ENCODE results near the gene RBM19.
"Not testable (repeated sequence)": the region's sequence is repeated elsewhere in the genome, so short reads cannot be mapped to it uniquely, and the experiment has no call there.

RBM19 gene
- 77.8 to 140 (median 113) reads per million in 4 donors for total RNA-seq

GRCh38 chr12:113965951-113966797 is at the start of gene RBM19:
Gene RBM19, minus strand, starts transcription at chr12:113966325. Its CDS starts 98 bp downstream, at chr12:113966227.
- DNase-seq, result peak; percentile 94 to 97 (median 95)

DNA sequence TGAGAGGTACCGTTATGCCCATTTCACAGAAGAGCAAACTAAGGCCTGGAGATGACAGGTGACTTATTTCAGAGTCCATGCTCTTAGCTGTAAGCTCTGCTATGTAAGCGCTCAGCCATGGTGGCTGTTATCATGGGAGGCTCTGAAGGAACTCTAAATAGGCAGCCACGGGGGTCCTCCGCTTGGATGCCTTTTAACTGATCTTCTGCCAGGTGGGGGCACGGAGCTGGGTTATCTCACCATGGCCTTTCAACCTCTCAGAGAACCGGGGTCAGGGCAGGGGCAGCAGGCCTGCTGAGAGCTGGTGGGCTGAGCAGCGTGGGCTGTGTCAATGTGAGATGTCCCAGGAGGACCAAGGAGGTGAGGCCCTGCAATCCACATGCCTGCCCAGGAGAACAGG is 49.7 kb upstream of the RBM19 start:
- no peak for DNase-seq

- no peak for DNase-seq
Observed at GRCh38 chr12:114013575-114014345, 47.6 kb upstream of the RBM19 start.

GRCh38 chr12:114012744-114013431 is 46.8 kb upstream of the RBM19 start:
- no peak for DNase-seq

GRCh38 chr12:114011711-114012110 is 45.6 kb upstream of the RBM19 start:
- no peak for DNase-seq

DNA sequence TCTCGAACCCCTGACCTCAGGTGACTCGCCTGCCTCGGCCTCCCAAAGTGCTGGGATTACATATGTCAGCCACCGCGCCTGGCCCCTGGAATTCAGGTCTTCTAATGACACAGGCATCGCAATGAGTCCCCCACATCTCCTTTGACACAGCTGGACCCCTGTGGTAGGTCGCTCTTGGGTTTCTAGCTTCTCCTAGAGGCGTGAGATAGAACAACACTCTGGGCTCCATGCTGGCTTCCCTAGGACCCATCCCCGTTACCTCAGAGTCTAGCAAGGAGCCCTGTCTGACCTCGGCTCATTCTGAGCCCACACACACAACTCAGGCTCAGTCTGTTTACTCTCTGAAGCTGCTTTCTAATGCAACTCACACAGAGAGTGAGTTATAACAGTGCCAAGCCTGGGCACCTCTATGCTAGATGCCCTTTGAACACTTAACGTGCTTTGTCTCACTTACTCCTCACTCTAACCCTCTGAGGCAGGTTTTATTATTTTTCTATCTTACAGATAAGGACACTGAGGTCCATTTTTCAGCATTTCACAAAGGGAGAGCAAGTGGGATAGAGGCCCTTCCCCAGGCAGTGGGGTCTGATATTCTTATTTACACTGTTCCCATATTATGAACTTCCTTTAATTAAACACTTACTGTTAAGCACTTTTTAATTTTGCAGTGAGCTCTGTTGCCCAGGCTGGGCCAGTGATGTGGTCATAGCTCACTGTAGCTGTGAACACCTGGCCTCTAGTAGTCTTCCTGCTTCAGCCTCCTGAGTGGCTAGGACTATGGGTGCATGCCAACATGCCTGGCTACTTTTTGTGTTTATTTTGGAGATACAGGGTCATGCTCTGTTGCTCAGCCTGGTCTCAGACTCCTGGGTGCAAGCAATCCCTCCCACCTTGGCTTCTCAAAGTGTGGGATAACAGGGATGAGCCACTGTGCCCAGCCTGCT is 40.6 kb upstream of the RBM19 start:
- DNase-seq, result no peak

DNA sequence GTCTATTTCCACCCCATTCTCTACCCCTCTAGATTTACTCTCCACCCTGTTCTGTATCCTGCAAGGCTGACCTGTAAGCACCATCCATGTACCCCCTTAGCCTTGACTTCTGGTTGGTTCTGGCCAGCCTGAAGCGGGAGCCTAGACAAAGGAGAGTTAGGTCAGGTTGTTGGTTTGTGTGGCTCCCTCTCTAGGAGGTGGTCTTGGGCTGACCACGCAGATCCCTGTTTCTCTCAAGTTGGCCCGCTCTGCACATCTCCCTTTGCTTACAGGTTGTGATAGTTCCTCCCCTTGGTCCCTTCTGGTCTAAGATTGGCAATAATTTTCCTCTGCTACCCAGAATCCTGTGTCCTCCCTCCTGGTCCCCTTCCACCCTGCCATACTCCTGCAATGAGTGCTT is 38.3 kb upstream of the RBM19 start:
- no peak for DNase-seq

GRCh38 chr12:114003286-114003685 is 37.2 kb upstream of the RBM19 start:
- DNase-seq, result no peak

DNA sequence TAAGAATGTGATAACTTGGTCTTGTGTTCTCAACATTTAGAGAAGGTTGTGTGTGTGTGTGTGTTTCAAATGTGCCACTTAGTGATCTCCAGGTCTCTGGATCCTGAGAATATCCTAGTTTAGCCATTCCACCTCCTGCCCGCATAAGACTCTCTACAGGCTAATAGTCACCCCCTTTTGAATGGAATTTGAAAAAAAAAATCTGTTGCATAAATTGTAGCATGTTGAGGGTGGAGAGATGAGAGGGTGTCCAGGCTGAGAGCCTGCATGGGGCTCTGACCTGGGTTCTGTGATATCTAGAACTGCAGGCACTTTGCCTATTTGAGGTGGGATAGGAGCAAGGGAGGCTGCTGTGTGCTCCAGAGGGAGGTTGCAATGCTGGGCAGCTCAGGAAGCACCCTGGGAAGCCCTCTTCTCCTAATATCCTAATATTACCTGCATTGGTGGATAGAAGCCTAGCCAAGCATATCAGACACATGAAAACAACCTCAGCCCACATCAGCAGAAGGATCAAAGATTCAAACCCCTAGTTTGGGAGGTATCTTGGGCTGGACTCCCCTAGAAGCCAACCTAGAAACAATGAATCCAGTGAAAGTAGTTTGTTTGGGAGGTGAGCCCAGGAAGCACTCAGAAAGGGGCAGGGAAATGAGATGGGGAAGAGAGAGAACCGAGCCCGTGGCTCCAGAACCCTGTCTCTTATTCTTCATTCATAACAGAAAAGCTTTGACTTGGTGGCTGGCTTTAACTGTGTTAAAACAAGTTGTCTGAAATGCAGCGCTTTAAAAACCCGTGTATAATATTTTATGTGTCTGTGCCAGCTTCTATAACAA is 35.6 kb upstream of the RBM19 start:
- DNase-seq, result no peak

DNA sequence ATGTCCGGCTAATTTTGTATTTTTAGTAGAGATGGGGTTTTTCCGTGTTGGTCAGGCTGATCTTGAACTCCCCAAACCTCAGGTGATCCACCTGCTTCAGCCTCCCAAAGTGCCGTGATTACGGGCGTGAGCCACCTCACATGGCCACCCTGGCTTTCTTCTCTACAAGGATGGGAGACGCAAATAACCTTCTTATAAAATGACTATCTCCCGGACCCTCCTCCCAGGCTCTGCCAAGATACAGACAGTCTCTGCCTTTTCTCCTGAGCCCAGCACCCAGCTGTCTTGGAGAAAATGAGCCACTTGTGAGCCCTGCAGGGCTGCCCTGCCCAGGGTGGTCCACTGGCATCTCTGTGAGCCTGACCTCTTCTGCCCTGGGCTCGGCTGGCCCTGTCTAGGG is 34.7 kb upstream of the RBM19 start:
- no peak for DNase-seq

- DNase-seq, result not testable (repeated sequence)
Observed at GRCh38 chr12:114000261-114000660, 34.1 kb upstream of the RBM19 start.

GRCh38 chr12:113997365-113997764 is 31.2 kb upstream of the RBM19 start:
- DNase-seq, result no peak

DNA sequence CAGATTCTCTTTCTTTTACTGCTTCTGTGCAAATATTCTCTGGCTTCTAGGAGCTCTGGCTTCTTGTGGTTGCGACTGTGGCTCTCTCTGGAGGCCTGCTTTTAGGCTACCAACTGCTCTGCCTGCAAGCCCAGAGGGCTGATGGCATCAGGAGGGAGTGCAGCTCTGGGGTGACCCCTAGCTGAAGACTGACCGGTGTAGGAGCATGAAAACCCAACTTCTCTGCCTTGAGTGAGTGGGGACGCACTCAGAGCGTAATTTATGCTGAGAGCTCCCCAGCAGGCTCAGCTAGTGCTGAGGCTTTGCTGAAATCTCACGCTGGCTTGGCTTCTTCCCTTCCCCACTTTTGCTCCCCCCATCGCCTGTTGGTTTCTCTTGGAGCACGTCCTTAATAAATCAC is 29.9 kb upstream of the RBM19 start:
- DNase-seq, result no peak

DNA sequence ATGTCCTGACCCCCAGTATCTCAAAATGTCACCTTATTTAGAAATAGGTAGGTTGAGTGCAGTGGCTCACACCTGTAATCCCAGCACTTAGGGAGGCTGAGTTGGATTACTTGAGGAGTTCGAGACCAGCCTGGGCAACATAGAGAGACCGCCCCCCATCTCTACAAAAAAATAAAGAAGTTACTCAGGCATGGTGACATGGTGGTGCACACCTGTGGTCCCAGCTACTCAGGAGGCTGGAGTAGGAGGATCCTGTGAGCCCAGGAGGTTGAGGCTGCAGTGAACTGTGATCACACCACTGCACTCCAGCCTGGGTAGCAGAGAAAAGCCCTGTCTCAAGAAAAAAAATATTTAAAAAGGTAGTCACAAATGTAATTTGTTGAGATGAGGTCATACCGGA is 27.9 kb upstream of the RBM19 start:
- no peak for DNase-seq

GRCh38 chr12:113992751-113993150 is 26.6 kb upstream of the RBM19 start:
- DNase-seq, result not testable (repeated sequence)

DNA sequence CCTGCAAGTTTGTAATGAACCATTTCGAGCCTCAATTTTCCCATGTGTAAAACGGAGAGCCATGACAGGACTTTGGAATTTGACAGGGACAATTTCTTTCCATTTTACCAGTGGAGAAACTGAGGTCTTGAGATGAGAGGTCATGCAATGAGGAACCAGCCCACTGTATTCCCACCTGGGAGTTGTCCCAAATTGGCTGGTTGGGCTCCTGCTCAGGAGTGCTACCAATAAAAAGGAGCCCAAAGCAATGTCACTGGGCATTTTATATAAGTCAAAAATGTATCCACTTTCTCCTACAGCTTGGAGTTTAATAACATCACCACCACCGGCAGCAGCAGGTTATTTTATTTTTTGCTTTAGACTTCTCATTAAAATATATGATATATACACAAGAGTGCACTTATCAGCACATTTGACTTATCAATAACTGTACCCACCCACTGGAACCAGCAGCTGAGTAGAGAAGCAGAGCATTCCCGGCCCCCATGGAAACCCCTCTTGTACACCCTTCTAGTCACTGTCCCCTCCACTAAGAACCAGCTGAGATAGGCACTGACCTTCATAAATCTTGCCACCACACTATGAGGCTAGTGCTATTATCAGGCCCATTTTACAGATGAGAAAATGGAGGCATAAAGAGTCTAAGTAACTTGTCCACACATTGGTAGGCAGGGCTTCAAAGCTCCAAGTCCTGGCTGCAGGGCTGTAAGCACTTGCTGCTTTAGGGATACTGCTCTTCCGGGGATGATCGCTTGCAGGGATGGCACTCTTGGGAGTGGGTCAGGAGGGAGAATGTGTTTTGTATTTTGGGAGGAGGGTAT is 25.3 kb upstream of the RBM19 start:
- no peak for DNase-seq

GRCh38 chr12:113990250-113991223 is 24.4 kb upstream of the RBM19 start:
- DNase-seq, result no peak

DNA sequence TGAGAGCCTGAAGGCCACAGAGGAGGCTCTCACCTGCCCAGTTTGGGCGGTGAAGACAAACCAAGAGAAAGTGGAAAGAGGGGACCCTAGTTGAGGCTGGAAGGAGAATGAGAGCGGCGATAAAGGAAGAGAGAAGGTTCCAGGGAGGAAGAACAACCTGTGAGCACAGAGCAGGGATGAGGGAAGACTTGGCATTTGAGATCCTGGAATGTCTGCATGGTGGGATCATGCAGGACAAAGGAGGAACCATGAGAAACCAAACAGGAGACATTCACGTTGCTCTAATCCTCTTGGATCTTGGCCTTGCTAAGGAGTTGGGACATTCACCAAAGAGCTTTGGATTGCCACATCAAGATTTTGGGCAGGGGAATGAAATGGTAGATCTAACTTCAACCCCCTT is 22.9 kb upstream of the RBM19 start:
- DNase-seq, result no peak

DNA sequence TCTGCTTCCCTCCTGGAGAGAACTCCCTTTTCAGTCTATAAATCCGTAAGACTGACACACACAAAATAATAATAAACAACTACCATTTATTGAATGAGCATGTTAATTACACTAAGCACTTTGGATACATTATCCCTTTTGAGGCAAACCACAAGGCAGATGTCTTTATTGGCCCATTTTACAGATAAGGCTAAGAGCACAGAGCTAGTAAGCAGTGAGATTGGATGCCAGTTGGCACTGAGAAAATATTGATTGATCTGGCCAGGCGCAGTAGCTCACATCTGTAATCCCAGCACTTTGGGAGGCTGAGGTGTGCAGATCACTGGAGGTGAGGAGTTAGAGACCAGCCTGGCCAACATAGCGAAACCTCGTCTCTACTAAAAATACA is 21.9 kb upstream of the RBM19 start:
- DNase-seq, result no peak
